ENCODE measurements around the gene DGCR8. TPM values are rescaled to one million over a fixed set of nuclear protein-coding genes. Genes with fewer than 3 reads are reported as not detected.
"Not testable (repeated sequence)": the region's sequence is repeated elsewhere in the genome, so short reads cannot be mapped to it uniquely, and the experiment has no call there.

Gene DGCR8
- total and polyA plus RNA-seq, 2 donors from 2014 or later = 12.2 to 40.1 TPM

DNA sequence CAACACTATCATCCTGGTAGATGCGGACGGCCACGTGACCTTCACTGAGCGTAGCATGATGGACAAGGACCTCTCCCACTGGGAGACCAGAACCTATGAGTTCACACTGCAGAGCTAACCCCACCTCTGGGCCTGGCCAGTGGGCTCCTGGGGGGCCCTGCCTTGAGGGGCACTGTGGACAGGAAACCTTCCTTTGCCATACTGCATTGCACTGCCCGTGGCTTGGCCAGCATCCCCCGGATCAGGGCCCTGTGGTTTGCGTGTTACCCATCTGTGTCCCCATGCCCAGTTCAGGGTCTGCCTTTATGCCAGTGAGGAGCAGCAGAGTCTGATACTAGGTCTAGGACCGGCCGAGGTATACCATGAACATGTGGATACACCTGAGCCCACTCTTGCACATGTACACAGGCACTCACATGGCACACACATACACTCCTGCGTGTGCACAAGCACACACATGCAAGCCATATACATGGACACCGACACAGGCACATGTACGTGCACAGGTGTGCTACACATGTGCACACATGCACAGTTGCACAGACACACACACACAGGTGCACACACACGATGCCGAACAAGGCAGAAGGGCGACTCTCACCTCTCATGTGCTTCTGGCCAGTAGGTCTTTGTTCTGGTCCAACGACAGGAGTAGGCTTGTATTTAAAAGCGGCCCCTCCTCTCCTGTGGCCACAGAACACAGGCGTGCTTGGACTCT, 15.3 kb upstream of the DGCR8 start:
- H3K36me3 ChIP-seq (ENCODE audit: control insufficient read depth in 2 of 3, insufficient read depth in 3 of 3, low read length in 3 of 3) = peaks cover 0 to 10% (median 0%) of the 10 kb centered on the region in 3 donors
- TF ChIP-seq, protein P1, sequence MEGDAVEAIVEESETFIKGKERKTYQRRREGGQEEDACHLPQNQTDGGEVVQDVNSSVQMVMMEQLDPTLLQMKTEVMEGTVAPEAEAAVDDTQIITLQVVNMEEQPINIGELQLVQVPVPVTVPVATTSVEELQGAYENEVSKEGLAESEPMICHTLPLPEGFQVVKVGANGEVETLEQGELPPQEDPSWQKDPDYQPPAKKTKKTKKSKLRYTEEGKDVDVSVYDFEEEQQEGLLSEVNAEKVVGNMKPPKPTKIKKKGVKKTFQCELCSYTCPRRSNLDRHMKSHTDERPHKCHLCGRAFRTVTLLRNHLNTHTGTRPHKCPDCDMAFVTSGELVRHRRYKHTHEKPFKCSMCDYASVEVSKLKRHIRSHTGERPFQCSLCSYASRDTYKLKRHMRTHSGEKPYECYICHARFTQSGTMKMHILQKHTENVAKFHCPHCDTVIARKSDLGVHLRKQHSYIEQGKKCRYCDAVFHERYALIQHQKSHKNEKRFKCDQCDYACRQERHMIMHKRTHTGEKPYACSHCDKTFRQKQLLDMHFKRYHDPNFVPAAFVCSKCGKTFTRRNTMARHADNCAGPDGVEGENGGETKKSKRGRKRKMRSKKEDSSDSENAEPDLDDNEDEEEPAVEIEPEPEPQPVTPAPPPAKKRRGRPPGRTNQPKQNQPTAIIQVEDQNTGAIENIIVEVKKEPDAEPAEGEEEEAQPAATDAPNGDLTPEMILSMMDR (IDR thresholded peaks at IDR 0.05; ENCODE audit: borderline replicate concordance, extremely low read depth, insufficient read depth) = no peak
- DNase-seq (no peak), FAIRE-seq (no peak)
- no peak overlapping the region for H3K9ac ChIP-seq (ENCODE audit: low read length in 3 of 3)
- intact Hi-C loops (cut with DNase I) = no loop called here
- no peaks in the 10 kb centered on the region for H3K27me3 ChIP-seq (ENCODE audit: control insufficient read depth, insufficient read depth, low read length)
- no peak overlapping the region for H3K27ac ChIP-seq (ENCODE audit: low read depth in 2 of 2, low read length in 2 of 2)
- no peaks in the 10 kb centered on the region for H3K9me3 ChIP-seq (ENCODE audit: control insufficient read depth in 2 of 3, insufficient read depth in 1 of 3, low read length in 3 of 3)
- no peak overlapping the region for H3K4me3 ChIP-seq (ENCODE audit: low read length in 3 of 3)
- no peaks in the 10 kb centered on the region for H3K4me1 ChIP-seq (ENCODE audit: control insufficient read depth in 2 of 3, insufficient read depth in 2 of 3, low read depth in 1 of 3, low read length in 3 of 3)

DNA sequence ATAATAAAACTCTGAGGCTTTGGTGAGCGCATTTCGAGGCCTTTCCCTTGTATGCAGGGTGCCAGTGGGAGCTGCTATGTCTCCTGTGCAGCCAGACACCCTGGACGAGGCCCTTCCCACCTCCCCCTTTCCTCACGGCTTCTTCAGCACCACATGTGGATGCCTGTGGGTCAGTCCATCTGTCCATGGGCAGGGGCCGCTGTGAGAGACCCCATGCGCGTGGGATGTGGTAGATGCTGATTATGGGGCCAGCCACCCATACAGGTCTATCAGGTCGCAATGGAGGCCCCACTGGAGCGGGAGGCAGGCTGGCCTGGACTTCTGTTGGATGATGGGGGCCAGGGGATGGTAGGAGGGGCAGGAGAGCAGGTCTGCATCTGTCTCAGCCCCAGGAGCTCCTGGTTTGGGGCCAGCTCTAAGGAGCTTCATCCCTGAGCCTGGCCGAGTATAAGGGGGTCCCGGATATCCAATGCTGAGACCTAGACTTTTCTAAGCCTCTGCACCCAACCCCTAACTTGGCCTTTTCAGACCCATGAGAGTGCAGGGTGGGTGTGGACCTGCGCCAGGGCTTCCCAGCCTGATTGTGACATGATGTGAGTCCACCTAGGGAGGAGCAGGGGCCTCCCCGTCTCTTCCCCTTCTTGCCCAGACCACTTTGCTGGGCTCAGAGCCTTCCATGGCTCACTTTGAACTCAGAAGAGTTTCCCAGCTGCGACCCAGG, 14.0 kb upstream of the DGCR8 start:
- FAIRE-seq = no peak
- H3K9me3 ChIP-seq (ENCODE audit: control insufficient read depth in 2 of 3, insufficient read depth in 1 of 3, low read length in 3 of 3) = no peaks in the 10 kb centered on the region
- H3K27me3 ChIP-seq (ENCODE audit: control insufficient read depth, insufficient read depth, low read length) = no peaks in the 10 kb centered on the region
- TF ChIP-seq, protein P1 (IDR thresholded peaks at IDR 0.05; ENCODE audit: borderline replicate concordance, extremely low read depth, insufficient read depth) = no peak
- DNase-seq = no peak
- H3K4me3 ChIP-seq (ENCODE audit: low read length in 3 of 3) = no peak overlapping the region
- peaks cover 0 to 10% (median 0%) of the 10 kb centered on the region in 3 donors for H3K36me3 ChIP-seq (ENCODE audit: control insufficient read depth in 2 of 3, insufficient read depth in 3 of 3, low read length in 3 of 3)
- H3K4me1 ChIP-seq (ENCODE audit: control insufficient read depth in 2 of 3, insufficient read depth in 2 of 3, low read depth in 1 of 3, low read length in 3 of 3) = no peaks in the 10 kb centered on the region
- no peak overlapping the region for H3K27ac ChIP-seq (ENCODE audit: low read depth in 2 of 2, low read length in 2 of 2)
- intact Hi-C loops (cut with DNase I) = no loop called here
- H3K9ac ChIP-seq (ENCODE audit: low read length in 3 of 3) = no peak overlapping the region

DNA sequence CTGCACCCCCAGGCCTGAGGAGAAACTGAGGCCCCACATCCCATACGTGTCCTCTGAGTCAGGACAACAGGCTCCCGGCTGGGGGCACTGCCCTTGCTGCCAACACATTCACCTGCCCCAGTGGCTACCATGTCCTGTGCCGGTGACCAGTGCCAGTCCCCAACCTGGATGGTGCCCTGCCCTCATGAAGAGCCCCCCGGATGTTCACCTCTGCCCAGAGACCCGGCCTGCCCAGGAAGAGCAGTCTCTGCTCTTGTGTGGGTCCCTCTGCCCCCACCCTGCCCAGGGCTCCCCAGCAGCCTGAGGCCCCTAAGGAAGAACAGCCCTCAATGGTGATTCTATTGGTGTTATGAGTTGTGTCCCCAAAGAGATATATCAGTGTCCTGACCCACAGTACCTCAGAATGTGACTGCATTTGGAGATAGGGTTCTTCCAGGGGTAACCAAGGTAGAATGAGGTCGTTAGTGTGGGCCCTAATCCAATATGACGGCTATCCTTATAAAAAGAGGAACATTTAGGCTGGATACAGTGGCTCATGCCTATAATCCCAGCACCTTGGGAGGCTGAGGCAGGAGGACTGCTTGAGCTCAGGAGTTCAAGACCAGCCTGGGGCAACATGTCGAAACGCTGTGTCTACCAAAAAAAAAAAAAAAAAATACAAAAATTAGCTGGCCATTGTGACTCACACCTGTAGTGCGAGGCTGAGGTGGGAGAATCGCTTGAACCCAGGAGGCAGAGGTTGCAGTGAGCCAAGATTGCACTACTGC, 13.2 kb upstream of the DGCR8 start:
- Histone ChIP-seq H3K36me3 (ENCODE audit: control insufficient read depth in 2 of 3, insufficient read depth in 3 of 3, low read length in 3 of 3) (peaks cover 0 to 7% (median 0%) of the 10 kb centered on the region in 3 donors), H3K27me3 (ENCODE audit: control insufficient read depth, insufficient read depth, low read length) (no peaks in the 10 kb centered on the region), H3K9ac (ENCODE audit: low read length in 3 of 3) (no peak overlapping the region), H3K9me3 (ENCODE audit: control insufficient read depth in 2 of 3, insufficient read depth in 1 of 3, low read length in 3 of 3) (no peaks in the 10 kb centered on the region), H3K27ac (ENCODE audit: low read depth in 2 of 2, low read length in 2 of 2) (no peak overlapping the region), H3K4me3 (ENCODE audit: low read length in 3 of 3) (no peak overlapping the region), H3K4me1 (ENCODE audit: control insufficient read depth in 2 of 3, insufficient read depth in 2 of 3, low read depth in 1 of 3, low read length in 3 of 3) (no peaks in the 10 kb centered on the region)
- TF ChIP-seq, protein P1 (IDR thresholded peaks at IDR 0.05; ENCODE audit: borderline replicate concordance, extremely low read depth, insufficient read depth) = no peak
- DNase-seq = no peak
- intact Hi-C loops (cut with DNase I) = no loop called here
- FAIRE-seq = no peak

DNA sequence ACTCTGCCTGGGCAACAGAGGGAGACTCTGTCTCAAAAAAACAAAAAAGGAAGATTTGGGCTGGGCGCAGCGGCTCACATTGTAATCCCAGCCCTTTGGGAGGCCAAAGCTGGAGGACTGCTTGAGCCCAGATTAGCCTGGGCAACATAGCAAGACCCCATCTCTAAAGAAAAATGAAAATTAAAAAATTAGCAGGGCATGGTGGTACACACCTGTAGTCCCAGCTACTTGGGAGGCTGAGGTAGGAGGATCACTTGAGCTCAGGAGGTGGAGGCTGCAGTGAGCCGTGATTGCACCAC, 12.7 kb upstream of the DGCR8 start:
- H3K36me3 ChIP-seq (ENCODE audit: control insufficient read depth in 2 of 3, insufficient read depth in 3 of 3, low read length in 3 of 3); H3K9ac ChIP-seq (ENCODE audit: low read length in 3 of 3); H3K27ac ChIP-seq (ENCODE audit: low read depth in 2 of 2, low read length in 2 of 2); H3K4me1 ChIP-seq (ENCODE audit: control insufficient read depth in 2 of 3, insufficient read depth in 2 of 3, low read depth in 1 of 3, low read length in 3 of 3); DNase-seq; H3K27me3 ChIP-seq (ENCODE audit: control insufficient read depth, insufficient read depth, low read length); H3K4me3 ChIP-seq (ENCODE audit: low read length in 3 of 3); H3K9me3 ChIP-seq (ENCODE audit: control insufficient read depth in 2 of 3, insufficient read depth in 1 of 3, low read length in 3 of 3); FAIRE-seq; intact Hi-C loops (cut with DNase I): not testable (repeated sequence)

Measured in kidney (tissue), 14 donors.